CD14-positive monocyte (primary cell): ENCODE results near the gene KL. TPM values are rescaled to one million over a fixed set of nuclear protein-coding genes. Genes with fewer than 3 reads are reported as not detected.
A peak's percentile ranks its signal among the peaks of the same experiment; 100 is the strongest.

Experiments used
- DNase-seq, 3 donors: peaks; one replicate each; pipeline ENCODE4 v3.0.0-alpha.2; 2011 to 2022
- H2AFZ ChIP-seq: 2 replicates; pipeline ENCODE4 v1.6.0; 2012; ENCODE audit warnings: mild to moderate bottlenecking, low read depth, low read length, inconsistent platforms; ENCODE audit not compliant: insufficient read depth, poor library complexity, severe bottlenecking
- H3K27ac ChIP-seq, 2 donors: 1 replicate in 1 of 2; 2 replicates in 1 of 2; pipeline ENCODE4 v1.5.1; 2012 to 2013; ENCODE audit warnings: low read length in 2 of 2, control low read depth in 1 of 2, inconsistent platforms in 1 of 2, low read depth in 1 of 2, mild to moderate bottlenecking in 1 of 2
- H3K27me3 ChIP-seq, 2 donors: one replicate each; pipeline versions ENCODE4 v1.6.0 to v1.6.1; 2011 to 2013; ENCODE audit warnings: low read length in 2 of 2; ENCODE audit not compliant: control insufficient read depth in 2 of 2, insufficient read depth in 2 of 2
- H3K36me3 ChIP-seq, 2 donors: replicated peaks in 1 of 2; 1 replicate in 1 of 2; 2 replicates in 1 of 2; pipeline versions ENCODE4 v1.5.1 to v1.6.1; 2012 to 2013; ENCODE audit warnings: low read length in 2 of 2, control low read depth in 1 of 2, inconsistent platforms in 1 of 2, mild to moderate bottlenecking in 1 of 2; ENCODE audit not compliant: insufficient read depth in 2 of 2, control insufficient read depth in 1 of 2
- H3K4me1 ChIP-seq, 2 donors: 1 replicate in 1 of 2; 2 replicates in 1 of 2; pipeline versions ENCODE4 v1.5.1 to v1.6.1; 2012 to 2013; ENCODE audit warnings: low read length in 2 of 2, control low read depth in 1 of 2, inconsistent platforms in 1 of 2, mild to moderate bottlenecking in 1 of 2, moderate library complexity in 1 of 2; ENCODE audit not compliant: insufficient read depth in 2 of 2, control insufficient read depth in 1 of 2
- H3K4me2 ChIP-seq: replicated peaks from 2 replicates; pipeline ENCODE3; 2012; ENCODE audit warnings: low read length, moderate library complexity, mild to moderate bottlenecking; ENCODE audit not compliant: poor library complexity, severe bottlenecking; ENCODE audit errors: extremely low read depth
- H3K4me3 ChIP-seq, 3 experiments: fragments of 200-600 bp in 1 of 3; sonication (generic) in 1 of 3; replicated peaks in 1 of 3; 1 replicate in 2 of 3; 2 replicates in 1 of 3; pipeline ENCODE4 v1.5.1; 2011 to 2013; ENCODE audit warnings: low read length in 3 of 3, mild to moderate bottlenecking in 3 of 3, control low read depth in 2 of 3, low read depth in 2 of 3, inconsistent platforms in 1 of 3, moderate library complexity in 1 of 3
- H3K79me2 ChIP-seq: 2 replicates; pipeline ENCODE4 v1.6.0; 2012; ENCODE audit warnings: mild to moderate bottlenecking, control low read depth, inconsistent platforms, low read length, moderate library complexity; ENCODE audit not compliant: insufficient read depth
- H3K9ac ChIP-seq: 2 replicates; pipeline ENCODE4 v1.6.0; 2017; ENCODE audit warnings: low read length, mild to moderate bottlenecking; ENCODE audit not compliant: insufficient read depth, poor library complexity, severe bottlenecking
- H3K9me3 ChIP-seq, 2 donors: replicated peaks in 1 of 2; 1 replicate in 1 of 2; 2 replicates in 1 of 2; pipeline versions ENCODE4 v1.5.1 to v1.6.1; 2012 to 2013; ENCODE audit warnings: low read length in 2 of 2, control low read depth in 1 of 2; ENCODE audit not compliant: control insufficient read depth in 1 of 2, insufficient read depth in 1 of 2
- H4K20me1 ChIP-seq: 2 replicates; pipeline ENCODE4 v1.6.0; 2012; ENCODE audit warnings: mild to moderate bottlenecking, low read length, control low read depth, moderate library complexity; ENCODE audit not compliant: insufficient read depth
- H3K27ac Mint-ChIP-seq, 7 donors: one replicate each; pipeline ENCODE4 v1.8.0; 2020; ENCODE audit warnings: mild to moderate bottlenecking in 7 of 7, mixed read lengths in 7 of 7, moderate library complexity in 6 of 7, inconsistent platforms in 2 of 7
- H3K27me3 Mint-ChIP-seq, 3 donors: one replicate each; pipeline ENCODE4 v1.8.0; 2021 to 2022; ENCODE audit warnings: low read depth in 3 of 3, mild to moderate bottlenecking in 3 of 3, mixed read lengths in 3 of 3, moderate library complexity in 3 of 3, inconsistent platforms in 1 of 3
- H3K36me3 Mint-ChIP-seq, 2 donors: one replicate each; pipeline ENCODE4 v1.8.0; 2020; ENCODE audit warnings: mixed read lengths in 2 of 2, inconsistent platforms in 1 of 2, mild to moderate bottlenecking in 1 of 2
- H3K4me1 Mint-ChIP-seq: one replicate; pipeline ENCODE4 v1.8.0; 2020; ENCODE audit warnings: mild to moderate bottlenecking, mixed read lengths
- H3K4me3 Mint-ChIP-seq, 2 donors: one replicate each; pipeline ENCODE4 v1.8.0; 2020; ENCODE audit warnings: mild to moderate bottlenecking in 2 of 2, mixed read lengths in 2 of 2, moderate library complexity in 1 of 2
- H3K9me3 Mint-ChIP-seq, 7 donors: one replicate each; pipeline ENCODE4 v1.8.0; 2020 to 2022; ENCODE audit warnings: mixed read lengths in 7 of 7, mild to moderate bottlenecking in 6 of 7, moderate library complexity in 6 of 7, inconsistent platforms in 2 of 7
- WGBS: methylation state at CpG from one replicate; pipeline ENCODE4 v1.1.5; 2013; ENCODE audit warnings: missing lambda C conversion rate; ENCODE audit not compliant: insufficient coverage; 5-methylcytosine and 5-hydroxymethylcytosine counted together
- intact Hi-C, 2 donors: fragments of 100-400 bp; cut with micrococcal nuclease; formaldehyde crosslinking; loops; one replicate each; pipeline versions ENCODE4 v1.15.0 to v1.15.1; 2023
- polyA minus RNA-seq: library from RNA; depleted of rRNA, polyadenylated mRNA; stranded (reverse); fragments of >200 nt; gene quantifications from 2 replicates; pipeline ENCODE4 v1.2.3, GENCODE V29; 2012
- polyA plus RNA-seq, 3 donors: library from polyadenylated mRNA; depleted of rRNA in 1 of 3; unstranded in 2 of 3; stranded (reverse) in 1 of 3; fragments of 300-500 nt in 2 of 3; fragments of >200 nt in 1 of 3; fragmentation: Illumina TruSeq in 2 of 3; gene quantifications; 1 replicate in 2 of 3; 2 replicates in 1 of 3; pipeline ENCODE4 v1.2.3, GENCODE V29; 2012 to 2021
- total RNA-seq, 12 experiments: library from RNA in 1 of 12; stranded (reverse) in 1 of 12; fragments of 120-200 nt in 1 of 12; gene quantifications; one replicate each; pipeline ENCODE4 v1.2.4 and lab custom pipeline; 2013 to 2026; ENCODE audit warnings: mixed read lengths in 6 of 12, inconsistent platforms in 1 of 12
- TF ChIP-seq, protein P1 (sequence below): fragments of 200-600 bp; IDR thresholded peaks from one replicate; pipeline ENCODE4 v1.8.0; 2022; ENCODE audit warnings: antibody characterized with exemption, mild to moderate bottlenecking

The KL gene
- total RNA-seq (2013) = 1.6 TPM
- polyA plus RNA-seq (1 to 10 TPM in 1 of 3 donors, under 1 TPM in 2; 0.24 to 1.4 (median 0.75) TPM), polyA minus RNA-seq (0.83 and 1.7 TPM in 2 replicates), total RNA-seq (lab: John Stamatoyannopoulos, UW) (0.17 to 2.9 (median 0.91) reads per million in 11 experiments)

DNA sequence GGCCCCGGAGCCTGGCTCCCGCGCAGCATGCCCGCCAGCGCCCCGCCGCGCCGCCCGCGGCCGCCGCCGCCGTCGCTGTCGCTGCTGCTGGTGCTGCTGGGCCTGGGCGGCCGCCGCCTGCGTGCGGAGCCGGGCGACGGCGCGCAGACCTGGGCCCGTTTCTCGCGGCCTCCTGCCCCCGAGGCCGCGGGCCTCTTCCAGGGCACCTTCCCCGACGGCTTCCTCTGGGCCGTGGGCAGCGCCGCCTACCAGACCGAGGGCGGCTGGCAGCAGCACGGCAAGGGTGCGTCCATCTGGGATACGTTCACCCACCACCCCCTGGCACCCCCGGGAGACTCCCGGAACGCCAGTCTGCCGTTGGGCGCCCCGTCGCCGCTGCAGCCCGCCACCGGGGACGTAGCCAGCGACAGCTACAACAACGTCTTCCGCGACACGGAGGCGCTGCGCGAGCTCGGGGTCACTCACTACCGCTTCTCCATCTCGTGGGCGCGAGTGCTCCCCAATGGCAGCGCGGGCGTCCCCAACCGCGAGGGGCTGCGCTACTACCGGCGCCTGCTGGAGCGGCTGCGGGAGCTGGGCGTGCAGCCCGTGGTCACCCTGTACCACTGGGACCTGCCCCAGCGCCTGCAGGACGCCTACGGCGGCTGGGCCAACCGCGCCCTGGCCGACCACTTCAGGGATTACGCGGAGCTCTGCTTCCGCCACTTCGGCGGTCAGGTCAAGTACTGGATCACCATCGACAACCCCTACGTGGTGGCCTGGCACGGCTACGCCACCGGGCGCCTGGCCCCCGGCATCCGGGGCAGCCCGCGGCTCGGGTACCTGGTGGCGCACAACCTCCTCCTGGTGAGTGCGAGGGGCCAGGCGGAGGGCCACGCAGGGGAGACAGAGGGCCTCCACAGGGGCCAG lies at the start of gene KL:
Gene KL, plus strand, starts transcription at position 10 of the 909 bp plus-strand sequence. Its CDS starts 18 bp downstream, at position 28.
- H3K9me3 ChIP-seq = peaks cover 0 to 13% of the 10 kb centered on the region in 2 donors
- peaks cover 37 to 73% of the 10 kb centered on the region in 2 donors for H3K27me3 ChIP-seq
- no peak within 1 kb of the TSS for H3K27ac ChIP-seq

DNA sequence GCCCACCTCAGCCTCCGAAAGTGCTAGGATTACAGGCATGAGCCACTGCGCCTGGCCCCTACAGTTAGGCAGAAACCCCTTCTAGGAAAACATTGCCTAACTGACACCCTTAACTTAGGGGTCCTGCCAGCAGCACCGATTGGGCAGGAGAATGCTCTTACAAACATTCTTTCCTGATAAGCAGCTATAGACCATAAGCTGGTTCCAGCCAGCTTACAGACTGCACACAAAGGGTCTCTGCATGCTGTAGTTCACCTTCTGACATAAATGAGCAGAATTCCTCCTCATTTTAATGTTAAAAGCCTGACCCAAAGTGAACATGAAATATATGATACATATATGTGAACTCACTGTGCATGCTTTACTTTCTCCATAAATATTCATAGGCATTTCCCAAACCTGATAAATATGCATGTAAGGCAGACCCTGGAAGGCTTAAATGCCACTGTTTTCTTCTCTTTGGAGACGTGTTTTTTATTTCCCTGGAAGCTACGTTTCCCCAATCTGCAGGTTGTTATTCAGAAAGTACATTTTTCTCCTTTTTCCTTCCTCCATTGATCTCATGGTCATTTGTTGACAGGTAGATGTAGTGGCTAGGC lies 48.5 kb upstream of the KL start:
- H3K4me1 Mint-ChIP-seq = peaks cover 8% of the 10 kb centered on the region
- Histone ChIP-seq H3K9ac (no peak overlapping the region), H3K4me3 (no peak overlapping the region), H3K27me3 (no peaks in the 10 kb centered on the region), H2AFZ (no peak overlapping the region), H3K27ac (no peak overlapping the region), H3K4me2 (no peak overlapping the region), H3K4me1 (no peaks in the 10 kb centered on the region), H3K79me2 (no peaks in the 10 kb centered on the region), H3K9me3 (no peaks in the 10 kb centered on the region), H4K20me1 (no peaks in the 10 kb centered on the region), H3K36me3 (no peaks in the 10 kb centered on the region)
- no peak overlapping the region for H3K4me3 Mint-ChIP-seq
- no peak overlapping the region for H3K27ac Mint-ChIP-seq
- no peaks in the 10 kb centered on the region for H3K36me3 Mint-ChIP-seq
- peaks cover 0 to 11% (median 3%) of the 10 kb centered on the region in 7 donors for H3K9me3 Mint-ChIP-seq
- TF ChIP-seq, protein P1, sequence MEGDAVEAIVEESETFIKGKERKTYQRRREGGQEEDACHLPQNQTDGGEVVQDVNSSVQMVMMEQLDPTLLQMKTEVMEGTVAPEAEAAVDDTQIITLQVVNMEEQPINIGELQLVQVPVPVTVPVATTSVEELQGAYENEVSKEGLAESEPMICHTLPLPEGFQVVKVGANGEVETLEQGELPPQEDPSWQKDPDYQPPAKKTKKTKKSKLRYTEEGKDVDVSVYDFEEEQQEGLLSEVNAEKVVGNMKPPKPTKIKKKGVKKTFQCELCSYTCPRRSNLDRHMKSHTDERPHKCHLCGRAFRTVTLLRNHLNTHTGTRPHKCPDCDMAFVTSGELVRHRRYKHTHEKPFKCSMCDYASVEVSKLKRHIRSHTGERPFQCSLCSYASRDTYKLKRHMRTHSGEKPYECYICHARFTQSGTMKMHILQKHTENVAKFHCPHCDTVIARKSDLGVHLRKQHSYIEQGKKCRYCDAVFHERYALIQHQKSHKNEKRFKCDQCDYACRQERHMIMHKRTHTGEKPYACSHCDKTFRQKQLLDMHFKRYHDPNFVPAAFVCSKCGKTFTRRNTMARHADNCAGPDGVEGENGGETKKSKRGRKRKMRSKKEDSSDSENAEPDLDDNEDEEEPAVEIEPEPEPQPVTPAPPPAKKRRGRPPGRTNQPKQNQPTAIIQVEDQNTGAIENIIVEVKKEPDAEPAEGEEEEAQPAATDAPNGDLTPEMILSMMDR = no peak
- intact Hi-C loops = no loop called here
- 93% methylated on average over 3 of the region's 5 CpGs for WGBS
- H3K27me3 Mint-ChIP-seq = no peaks in the 10 kb centered on the region
- DNase-seq = no peak

More for the DNA sequence above, at the start of gene KL:
- H3K4me3 Mint-ChIP-seq = peak within 1 kb of the TSS; percentile 79 to 93
- peak within 1 kb of the TSS in 2 of 7 donors; percentile 31 to 60 for H3K27ac Mint-ChIP-seq
- no peaks in the 10 kb centered on the region for H3K36me3 ChIP-seq
- WGBS = 1% methylated on average over 106 of the region's 106 CpGs
- H4K20me1 ChIP-seq = no peaks in the 10 kb centered on the region
- peaks cover 19% of the 10 kb centered on the region for H3K4me1 Mint-ChIP-seq
- intact Hi-C loops = no loop called here
- peak within 1 kb of the TSS; percentile 50 for H3K9ac ChIP-seq
- peak; percentile 22 to 39 (median 23) for DNase-seq
- peaks cover 50 to 88% (median 54%) of the 10 kb centered on the region in 3 donors for H3K27me3 Mint-ChIP-seq
- H3K4me1 ChIP-seq = peaks cover 23 to 25% of the 10 kb centered on the region in 2 donors
- peak within 1 kb of the TSS; percentile 29 to 73 (median 46) for H3K4me3 ChIP-seq
- peak within 1 kb of the TSS; percentile 80 for H3K4me2 ChIP-seq
- peaks cover 11 to 15% of the 10 kb centered on the region in 2 donors for H3K36me3 Mint-ChIP-seq
- no peaks in the 10 kb centered on the region for H3K79me2 ChIP-seq
- TF ChIP-seq, protein P1 = no peak
- peaks cover 0 to 11% (median 10%) of the 10 kb centered on the region in 7 donors for H3K9me3 Mint-ChIP-seq
- H2AFZ ChIP-seq = peak within 1 kb of the TSS; percentile 82
